Small intestine (tissue), 7 donors: ENCODE results near the gene ZCCHC14. TPM values are rescaled to one million over a fixed set of nuclear protein-coding genes. Genes with fewer than 3 reads are reported as not detected.
"Not testable (repeated sequence)": the region's sequence is repeated elsewhere in the genome, so short reads cannot be mapped to it uniquely, and the experiment has no call there.

Experiments used
- DNase-seq, 2 donors: peaks; one replicate each; pipeline versions ENCODE4 v3.0.0 to v3.0.0-alpha.2; 2013
- FAIRE-seq: peaks from 2 replicates; lab custom pipeline; 2012; peaks lifted over from hg19 to GRCh38; lab: Jason Lieb, UNC
- H3K27ac ChIP-seq, 3 donors: one replicate each; pipeline ENCODE4 v1.5.1; 2013; ENCODE audit warnings: low read length in 2 of 3, mild to moderate bottlenecking in 2 of 3, control low read depth in 1 of 3, inconsistent platforms in 1 of 3, low read depth in 1 of 3, moderate library complexity in 1 of 3
- H3K27me3 ChIP-seq, 3 donors: one replicate each; pipeline ENCODE4 v1.6.1; 2013; ENCODE audit warnings: low read length in 3 of 3, inconsistent platforms in 1 of 3; ENCODE audit not compliant: control insufficient read depth in 3 of 3, insufficient read depth in 3 of 3
- H3K36me3 ChIP-seq, 3 donors: one replicate each; pipeline ENCODE4 v1.6.1; 2013; ENCODE audit warnings: low read length in 3 of 3, inconsistent platforms in 1 of 3, low read depth in 1 of 3, mild to moderate bottlenecking in 1 of 3, moderate library complexity in 1 of 3; ENCODE audit not compliant: control insufficient read depth in 3 of 3, insufficient read depth in 2 of 3
- H3K4me1 ChIP-seq, 3 donors: one replicate each; pipeline ENCODE4 v1.6.1; 2013; ENCODE audit warnings: low read length in 2 of 3, inconsistent platforms in 1 of 3, low read depth in 1 of 3, mild to moderate bottlenecking in 1 of 3, moderate library complexity in 1 of 3; ENCODE audit not compliant: control insufficient read depth in 3 of 3, insufficient read depth in 2 of 3
- H3K4me3 ChIP-seq, 3 donors: one replicate each; pipeline ENCODE4 v1.5.1; 2013; ENCODE audit warnings: low read length in 3 of 3, control low read depth in 1 of 3, inconsistent platforms in 1 of 3, low read depth in 1 of 3, mild to moderate bottlenecking in 1 of 3, moderate library complexity in 1 of 3
- H3K9me3 ChIP-seq, 2 donors: one replicate each; pipeline ENCODE4 v1.6.1; 2013; ENCODE audit warnings: low read depth in 1 of 2, low read length in 1 of 2; ENCODE audit not compliant: control insufficient read depth in 2 of 2, insufficient read depth in 1 of 2
- WGBS, 3 donors: extraction: QIAGEN DNeasy Blood & Tissue Kit; methylation state at CpG; one replicate each; pipeline ENCODE4 v1.1.7; 2013; 5-methylcytosine and 5-hydroxymethylcytosine counted together
- polyA plus RNA-seq, 4 donors: library from polyadenylated mRNA; stranded (reverse) in 3 of 4; unstranded in 1 of 4; fragments of 200-250 nt in 3 of 4; fragments of 120-200 nt in 1 of 4; gene quantifications; one replicate each; pipeline versions ENCODE4 v1.2.1 to v1.2.3, GENCODE V29; 2013
- donor health status: healthy with polysubstance abuse.
- donor health status: control.
- donor health status: control.
- donor health status: Bipolar disorder and iron deficiency.
- donor health status: healthy.

Gene ZCCHC14
- polyA plus RNA-seq, 4 donors, result 9.2 to 42.8 (median 13.1) TPM

GRCh38 chr16:87392821-87393679, 99.8 kb downstream of the ZCCHC14 start:
- Histone ChIP-seq H3K4me3 (peak overlapping the region; percentile 72 to 97 (median 97)), H3K27ac (peak overlapping the region; percentile 61 to 99 (median 91)), H3K4me1 (peaks cover 3 to 24% (median 11%) of the 10 kb centered on the region in 3 donors), H3K27me3 (no peaks in the 10 kb centered on the region), H3K9me3 (no peaks in the 10 kb centered on the region), H3K36me3 (no peaks in the 10 kb centered on the region)
- FAIRE-seq (no peak), DNase-seq (peak; percentile 49 to 70)
- WGBS, 3 donors, result 1 to 3% (median 2%) methylated on average over 47 to 53 of the region's 53 CpGs

DNA sequence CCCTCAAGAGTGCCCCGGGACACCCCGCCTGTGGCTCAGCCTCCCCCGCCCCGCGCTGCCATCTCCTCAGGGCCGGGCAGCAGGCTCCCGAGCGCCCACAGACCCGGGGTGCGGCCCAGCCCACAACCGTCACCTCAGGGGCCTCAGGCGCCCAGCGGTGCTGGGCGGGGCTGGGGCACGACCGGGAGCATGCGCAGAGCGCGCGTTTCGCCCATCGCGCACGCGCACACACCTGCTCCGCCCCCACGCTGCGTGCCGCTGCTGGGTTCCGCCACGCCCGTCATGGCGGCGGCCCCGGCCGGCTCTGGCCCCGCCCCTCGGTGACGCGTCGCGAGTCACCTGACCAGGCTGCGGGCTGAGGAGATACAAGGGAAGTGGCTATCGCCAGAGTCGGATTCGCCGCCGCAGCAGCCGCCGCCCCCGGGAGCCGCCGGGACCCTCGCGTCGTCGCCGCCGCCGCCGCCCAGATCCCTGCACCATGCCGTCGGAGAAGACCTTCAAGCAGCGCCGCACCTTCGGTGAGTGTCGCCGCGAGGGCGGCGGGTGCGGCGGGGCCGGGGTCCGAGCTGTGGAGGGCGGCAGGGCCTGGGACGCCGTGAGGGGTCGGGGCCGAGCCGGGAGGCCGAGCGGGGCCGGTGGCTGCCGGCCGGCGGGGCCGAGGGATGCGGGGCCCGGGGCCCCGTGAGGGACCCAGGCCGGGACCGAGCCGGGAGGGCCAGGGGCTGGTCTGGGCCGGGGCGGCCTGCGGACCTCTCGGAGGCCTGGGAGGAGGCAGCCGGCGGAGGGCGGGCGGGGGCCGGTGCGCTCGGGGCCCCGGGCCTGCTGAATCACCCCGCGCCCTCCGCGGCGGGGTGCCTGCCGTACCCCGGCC, 100.6 kb downstream of the ZCCHC14 start, which contains the start of gene MAP1LC3B:
Gene MAP1LC3B, plus strand, starts transcription at position 387 of the 871 bp plus-strand sequence. Its CDS starts 92 bp downstream, at position 479.
- FAIRE-seq, result no peak
- peaks cover 3 to 33% (median 17%) of the 10 kb centered on the region in 3 donors for H3K4me1 ChIP-seq
- 0 to 1% (median 0%) methylated on average over 64 to 113 of the region's 113 CpGs for WGBS, 3 donors

GRCh38 chr16:87391324-87391949, 101.4 kb downstream of the ZCCHC14 start:
- H3K27me3 ChIP-seq, result no peaks in the 10 kb centered on the region
- H3K4me1 ChIP-seq, result peaks cover 3 to 33% (median 21%) of the 10 kb centered on the region in 3 donors
- peak overlapping the region; percentile 89 to 99 (median 94) for H3K27ac ChIP-seq
- H3K4me3 ChIP-seq, result peak overlapping the region; percentile 54 to 70 (median 65)
- peak; percentile 56 to 82 for DNase-seq
- 6 to 9% (median 9%) methylated on average over 36 to 44 of the region's 44 CpGs for WGBS, 3 donors
- no peak for FAIRE-seq
- no peaks in the 10 kb centered on the region for H3K9me3 ChIP-seq
- no peaks in the 10 kb centered on the region for H3K36me3 ChIP-seq

More for the DNA sequence above, 100.6 kb downstream of the ZCCHC14 start, which contains the start of gene MAP1LC3B:
- DNase-seq, result peak; percentile 95 to 99
- Histone ChIP-seq H3K27me3 (no peaks in the 10 kb centered on the region), H3K4me3 (peak within 1 kb of the TSS; percentile 72 to 97 (median 97)), H3K27ac (peak within 1 kb of the TSS; percentile 91 to 99 (median 94)), H3K9me3 (no peaks in the 10 kb centered on the region), H3K36me3 (no peaks in the 10 kb centered on the region)

GRCh38 chr16:87390641-87391323, 102.0 kb downstream of the ZCCHC14 start:
- Histone ChIP-seq H3K27ac (peak overlapping the region; percentile 89 to 99 (median 94)), H3K4me3 (peak overlapping the region in 1 of 3 donors; percentile 65)

GRCh38 chr16:87389914-87390313, 102.9 kb downstream of the ZCCHC14 start:
- not testable (repeated sequence) for H3K9me3 ChIP-seq, H3K27ac ChIP-seq, H3K4me3 ChIP-seq, DNase-seq, H3K27me3 ChIP-seq, H3K36me3 ChIP-seq, FAIRE-seq
- H3K4me1 ChIP-seq, result peaks cover 3 to 33% (median 21%) of the 10 kb centered on the region in 3 donors
- WGBS, 3 donors, result 94 to 97% (median 95%) methylated on average over 9 of the region's 9 CpGs

More at GRCh38 chr16:87390641-87391323, 102.0 kb downstream of the ZCCHC14 start:
- no peaks in the 10 kb centered on the region for H3K27me3 ChIP-seq
- DNase-seq (no peak), FAIRE-seq (no peak)
- no peaks in the 10 kb centered on the region for H3K9me3 ChIP-seq
- WGBS, 3 donors, result 95 to 96% (median 95%) methylated on average over 24 of the region's 24 CpGs
- H3K36me3 ChIP-seq, result no peaks in the 10 kb centered on the region
- H3K4me1 ChIP-seq, result peaks cover 3 to 33% (median 21%) of the 10 kb centered on the region in 3 donors

GRCh38 chr16:87389245-87389644, 103.6 kb downstream of the ZCCHC14 start:
- Histone ChIP-seq H3K36me3 (no peaks in the 10 kb centered on the region), H3K27ac (peak overlapping the region; percentile 16 to 92 (median 69)), H3K4me1 (peaks cover 0 to 32% (median 17%) of the 10 kb centered on the region in 3 donors), H3K27me3 (no peaks in the 10 kb centered on the region), H3K4me3 (no peak overlapping the region), H3K9me3 (no peaks in the 10 kb centered on the region)
- FAIRE-seq (no peak), DNase-seq (no peak)
- WGBS, 3 donors, result 75 to 85% (median 78%) methylated on average over 5 of the region's 5 CpGs

GRCh38 chr16:87388818-87389134, 104.0 kb downstream of the ZCCHC14 start:
- peak overlapping the region; percentile 92 to 93 (median 92) for H3K27ac ChIP-seq
- FAIRE-seq (no peak), DNase-seq (no peak)
- no peak overlapping the region for H3K4me3 ChIP-seq
- peaks cover 0 to 29% (median 15%) of the 10 kb centered on the region in 3 donors for H3K4me1 ChIP-seq
- WGBS, 3 donors, result 5 to 20% (median 8%) methylated on average over 1 of the region's 1 CpG
- no peaks in the 10 kb centered on the region for H3K36me3 ChIP-seq
- no peaks in the 10 kb centered on the region for H3K9me3 ChIP-seq
- H3K27me3 ChIP-seq, result no peaks in the 10 kb centered on the region
